C1 segment of cervical spinal cord (tissue), 14 donors: ENCODE data around the gene PRKCI.
A peak's percentile ranks its signal among the peaks of the same experiment; 100 is the strongest.
"Not testable (repeated sequence)": the region's sequence is repeated elsewhere in the genome, so short reads cannot be mapped to it uniquely, and the experiment has no call there.

ENCODE experiments used
- DNase-seq, 14 donors: peaks; one replicate each; lab custom pipeline; 2025; lab: John Stamatoyannopoulos, UW

PRKCI gene

GRCh38 chr3:170222647-170223541 lies 670 bp downstream of the PRKCI start:
- DNase-seq, result peak in 9 of 14 donors; percentile 18 to 64 (median 32)

GRCh38 chr3:170225166-170225565 lies 2.9 kb downstream of the PRKCI start:
- DNase-seq, result no peak

- DNase-seq, result no peak
Measured at GRCh38 chr3:170226426-170226960, 4.3 kb downstream of the PRKCI start.

- DNase-seq, result no peak
Measured at GRCh38 chr3:170228093-170228766, 6.0 kb downstream of the PRKCI start.

- no peak for DNase-seq
Measured at GRCh38 chr3:170232266-170232665, 10.0 kb downstream of the PRKCI start.

GRCh38 chr3:170233530-170233929 lies 11.3 kb downstream of the PRKCI start:
- DNase-seq, result no peak

- no peak for DNase-seq
Measured at GRCh38 chr3:170240142-170240541, 17.9 kb downstream of the PRKCI start.

- DNase-seq, result no peak
Measured at GRCh38 chr3:170240671-170241070, 18.4 kb downstream of the PRKCI start.

- DNase-seq, result no peak
Measured at GRCh38 chr3:170244576-170244975, 22.4 kb downstream of the PRKCI start.

GRCh38 chr3:170247875-170248274 lies 25.7 kb downstream of the PRKCI start:
- DNase-seq, result no peak

- no peak for DNase-seq
Measured at GRCh38 chr3:170256597-170256996, 34.4 kb downstream of the PRKCI start.

- no peak for DNase-seq
Measured at GRCh38 chr3:170257145-170257544, 34.9 kb downstream of the PRKCI start.

GRCh38 chr3:170258105-170258487 lies 35.9 kb downstream of the PRKCI start:
- no peak for DNase-seq

GRCh38 chr3:170259907-170260306 lies 37.7 kb downstream of the PRKCI start:
- DNase-seq, result no peak

GRCh38 chr3:170267793-170268192 lies 45.6 kb downstream of the PRKCI start:
- DNase-seq, result no peak

- DNase-seq, result not testable (repeated sequence)
Measured at GRCh38 chr3:170269673-170270254, 47.5 kb downstream of the PRKCI start.

- DNase-seq, result no peak
Measured at GRCh38 chr3:170270282-170270881, 48.2 kb downstream of the PRKCI start.

- DNase-seq, result no peak
Measured at GRCh38 chr3:170274641-170275040, 52.4 kb downstream of the PRKCI start.

- no peak for DNase-seq
Measured at GRCh38 chr3:170275832-170276231, 53.6 kb downstream of the PRKCI start.

- not testable (repeated sequence) for DNase-seq
Measured at GRCh38 chr3:170277311-170277710, 55.1 kb downstream of the PRKCI start.

- DNase-seq, result no peak
Measured at GRCh38 chr3:170277833-170278580, 55.8 kb downstream of the PRKCI start.
